K562 (cell line): ENCODE results near the gene PLCL1. TPM values are rescaled to one million over a fixed set of nuclear protein-coding genes. Genes with fewer than 3 reads are reported as not detected.

Experiments
- ATAC-seq: fragments of 200-7000 bp; cut with Tn5 transposase; 3 replicates; pipeline ENCODE4 v1.9.1; 2020; ENCODE audit warnings: moderate library complexity
- BruUV-seq: library from RNA; stranded (reverse); fragments of 400-500 nt; replicated peaks from 2 replicates; lab custom pipeline; 2021; lab: Mats Ljungman, UMichigan
- CTCF ChIA-PET: fragments of 300-600 bp; formaldehyde crosslinking; extraction: SDS; loops from one replicate; lab custom pipeline; 2021; ENCODE audit warnings: low intra/inter-chr PET ratio; lab: Yijun Ruan, JAX
- POLR2A ChIA-PET: fragments of 300-600, 350-650 bp; sonication (Branson Sonifier 250); formaldehyde crosslinking; extraction: SDS; loops from one replicate; lab custom pipeline; 2021; ENCODE audit warnings: antibody characterized with exemption, inconsistent platforms; lab: Yijun Ruan, JAX
- DNase-seq, 4 experiments: peaks; one replicate each; pipeline versions ENCODE4 v3.0.0 to v3.0.0-alpha.2; 2011 to 2018; ENCODE audit warnings: low spot score in 3 of 4, mixed read lengths in 3 of 4; ENCODE audit errors: extremely low read depth in 1 of 4
- FAIRE-seq: peaks from 2 replicates; lab custom pipeline; 2011; peaks lifted over from hg19 to GRCh38; lab: Jason Lieb, UNC
- H2AFZ ChIP-seq: 2 replicates; pipeline ENCODE4 v1.6.0; 2011; ENCODE audit warnings: low read depth, low read length, control low read depth, inconsistent platforms
- H3K27ac ChIP-seq: fragments of 200-600 bp; 3 replicates; pipeline ENCODE4 v1.8.0; 2011; ENCODE audit warnings: low read depth, mild to moderate bottlenecking, control low read depth, inconsistent platforms, low read length, moderate library complexity, mixed read lengths; ENCODE audit errors: extremely low read depth
- H3K27me3 ChIP-seq, 2 experiments: fragments of 300-600 bp in 1 of 2; 2 replicates in 1 of 2; 3 replicates in 1 of 2; pipeline versions ENCODE4 v1.6.0 to v1.8.0; 2011; ENCODE audit warnings: inconsistent platforms in 2 of 2, low read length in 2 of 2, mild to moderate bottlenecking in 1 of 2, mixed read lengths in 1 of 2, moderate library complexity in 1 of 2; ENCODE audit not compliant: control insufficient read depth in 2 of 2, insufficient read depth in 2 of 2
- H3K36me3 ChIP-seq: fragments of 300-600 bp; 3 replicates; pipeline ENCODE4 v1.8.0; 2011; ENCODE audit warnings: mild to moderate bottlenecking, low read length, inconsistent platforms; ENCODE audit not compliant: control insufficient read depth, insufficient read depth
- H3K4me1 ChIP-seq, 2 experiments: fragments of 200-600 bp in 1 of 2; replicated peaks in 1 of 2; 2 replicates in 1 of 2; 3 replicates in 1 of 2; pipeline versions ENCODE4 v1.5.1 to v1.8.0; 2011; ENCODE audit warnings: inconsistent platforms in 2 of 2, low read length in 2 of 2, mild to moderate bottlenecking in 1 of 2, mixed read lengths in 1 of 2, moderate library complexity in 1 of 2; ENCODE audit not compliant: control insufficient read depth in 2 of 2, insufficient read depth in 2 of 2
- H3K4me2 ChIP-seq: 2 replicates; pipeline ENCODE4 v1.6.1; 2011; ENCODE audit warnings: low read length, control low read depth, inconsistent platforms, mixed read lengths; ENCODE audit not compliant: insufficient read depth
- H3K4me3 ChIP-seq: fragments of 200-600 bp; sonication (generic), shearing (Covaris generic); 2 replicates; pipeline ENCODE4 v1.5.1; 2016; ENCODE audit warnings: control low read depth, inconsistent platforms
- H3K79me2 ChIP-seq: fragments of 200-600 bp; 3 replicates; pipeline ENCODE4 v1.8.0; 2011; ENCODE audit warnings: low read length, inconsistent platforms; ENCODE audit not compliant: control insufficient read depth, insufficient read depth
- H3K9ac ChIP-seq, 2 experiments: 2 replicates each; pipeline versions ENCODE4 v1.6.0 to v1.6.1; 2011; ENCODE audit warnings: low read depth in 2 of 2, low read length in 2 of 2, control low read depth in 1 of 2, inconsistent platforms in 1 of 2, mild to moderate bottlenecking in 1 of 2, mixed read lengths in 1 of 2; ENCODE audit not compliant: insufficient read depth in 1 of 2
- H3K9me1 ChIP-seq: one replicate; pipeline ENCODE4 v1.6.0; 2011; ENCODE audit warnings: inconsistent platforms, mild to moderate bottlenecking, low read length, moderate library complexity; ENCODE audit not compliant: control insufficient read depth, insufficient read depth
- H3K9me3 ChIP-seq: replicated peaks from 2 replicates; pipeline ENCODE4 v1.5.1; 2011; ENCODE audit warnings: low read depth, low read length, inconsistent platforms; ENCODE audit not compliant: control insufficient read depth, insufficient read depth
- H4K20me1 ChIP-seq: replicated peaks from 2 replicates; pipeline ENCODE4 v1.6.1; 2011; ENCODE audit warnings: low read length, inconsistent platforms, mixed read lengths; ENCODE audit not compliant: control insufficient read depth, insufficient read depth
- BCL6 ChIP-seq: fragments of 250-450 bp; sonication (Bioruptor Pico); IDR thresholded peaks from 2 replicates; pipeline ENCODE4 v1.4.0; 2020
- CXXC5 ChIP-seq: fragments of 250-450 bp; sonication (Bioruptor Pico); IDR thresholded peaks from 2 replicates; pipeline ENCODE4 v1.8.0; 2022; ENCODE audit warnings: inconsistent platforms, mild to moderate bottlenecking, moderate library complexity
- DMBX1 ChIP-seq: fragments of 250-450 bp; sonication (Bioruptor Pico); IDR thresholded peaks from 2 replicates; pipeline ENCODE4 v1.8.0; 2022; ENCODE audit warnings: inconsistent platforms, mild to moderate bottlenecking, moderate library complexity, borderline replicate concordance
- DPF2 ChIP-seq: fragments of 450-650 bp; IDR thresholded peaks from 2 replicates; pipeline ENCODE4 v1.6.1; 2016
- ESRRB ChIP-seq: fragments of 250-450 bp; sonication (Bioruptor Pico); IDR thresholded peaks from 2 replicates; pipeline ENCODE4 v1.5.0; 2020; ENCODE audit warnings: mild to moderate bottlenecking, moderate library complexity, borderline replicate concordance
- HCFC1 ChIP-seq: IDR thresholded peaks from 2 replicates; pipeline ENCODE4 v1.6.1; 2012; ENCODE audit warnings: low read depth, low read length, improper control_type of control experiment
- KDM2B ChIP-seq: fragments of 250-450 bp; sonication (Bioruptor Pico); IDR thresholded peaks from 2 replicates; pipeline ENCODE4 v1.8.0; 2021; ENCODE audit warnings: mild to moderate bottlenecking, moderate library complexity
- NFYB ChIP-seq: IDR thresholded peaks from 2 replicates; pipeline ENCODE4 v1.6.1; 2011; ENCODE audit warnings: mild to moderate bottlenecking, moderate library complexity; ENCODE audit not compliant: insufficient read length; ENCODE audit errors: extremely low read depth
- PHF20 ChIP-seq: fragments of 450-650 bp; IDR thresholded peaks from 2 replicates; pipeline ENCODE4 v1.6.1; 2018; ENCODE audit not compliant: partially characterized antibody
- RBM22 ChIP-seq: fragments of 200-400 bp; formaldehyde crosslinking; IDR thresholded peaks from 2 replicates; pipeline ENCODE4 v1.6.1; 2018; ENCODE audit warnings: low read length, low read depth; ENCODE audit not compliant: poor library complexity, severe bottlenecking
- RBM25 ChIP-seq: fragments of 200-400 bp; formaldehyde crosslinking; IDR thresholded peaks from 2 replicates; pipeline ENCODE4 v1.6.1; 2018; ENCODE audit warnings: low read length, low read depth, moderate library complexity; ENCODE audit not compliant: severe bottlenecking
- ZKSCAN8 ChIP-seq: fragments of 200-800 bp; sonication (Bioruptor generic); IDR thresholded peaks from 2 replicates; pipeline ENCODE4 v1.6.1; 2016; ENCODE audit warnings: missing genetic modification characterization, missing compliant biosample characterization
- ZNF79 ChIP-seq: fragments of 250-450 bp; sonication (Bioruptor Pico); IDR thresholded peaks from 2 replicates; pipeline ENCODE4 v1.4.0; 2020; ENCODE audit warnings: low read depth, mild to moderate bottlenecking, moderate library complexity
- WGBS: fragments of 100-300 bp; shearing (Covaris generic); methylation state at CpG from one replicate; pipeline ENCODE4 v1.1.6; 2016; ENCODE audit warnings: low coverage, mixed read lengths; ENCODE audit not compliant: insufficient coverage; ENCODE audit errors: missing lambda C conversion rate; 5-methylcytosine and 5-hydroxymethylcytosine counted together
- in situ Hi-C: fragments of 300-500 bp; cut with MboI; formaldehyde crosslinking; loops from 4 replicates; pipeline ENCODE4 v1.15.0; 2018; ENCODE audit warnings: inconsistent platforms, mixed read lengths
- intact Hi-C: fragments of 100-400 bp; cut with micrococcal nuclease; formaldehyde crosslinking; loops from 2 replicates; pipeline ENCODE4 v1.14.2; 2022
- polyA plus RNA-seq, 8 experiments: library from polyadenylated mRNA; depleted of rRNA in 4 of 8; stranded (reverse) in 5 of 8; unstranded in 3 of 8; fragments of >200 nt; fragmentation: Nextera tagmentation in 2 of 8; fragmentation: Illumina TruSeq in 1 of 8; extraction: Ambion mirVana in 2 of 8; extraction: Trizol in 1 of 8; gene quantifications; 2 replicates each; pipeline versions ENCODE4 v1.2.1 to v1.2.3, GENCODE V29; 2011 to 2014; ENCODE audit warnings: inconsistent platforms in 1 of 8, missing spikeins in 1 of 8
- total RNA-seq, 7 experiments: library from RNA; depleted of rRNA in 6 of 7; stranded (reverse); fragments of >200 nt in 6 of 7; fragmentation: Illumina TruSeq in 2 of 7; extraction: Trizol in 2 of 7; gene quantifications; 2 replicates each; pipeline versions ENCODE4 v1.2.1 to v1.2.3, GENCODE V29; 2011 to 2021; ENCODE audit warnings: low replicate concordance in 1 of 7
- TF ChIP-seq, protein P1 (sequence below), 2 experiments: IDR thresholded peaks; 2 replicates each; pipeline ENCODE4 v1.6.1; 2011; ENCODE audit warnings: borderline replicate concordance in 1 of 2, control low read depth in 1 of 2, low read depth in 1 of 2, low read length in 1 of 2, mild to moderate bottlenecking in 1 of 2, mixed read lengths in 1 of 2, moderate library complexity in 1 of 2; ENCODE audit not compliant: insufficient read depth in 1 of 2, insufficient read length in 1 of 2, poor library complexity in 1 of 2, severe bottlenecking in 1 of 2; ENCODE audit errors: extremely low read depth in 1 of 2
- TF ChIP-seq, protein P2 (sequence below): sonication (generic); formaldehyde crosslinking; IDR thresholded peaks from 2 replicates; pipeline ENCODE4 v1.8.0; 2023; ENCODE audit warnings: missing genetic modification reagents, mild to moderate bottlenecking, borderline replicate concordance
- TF ChIP-seq, protein P3 (sequence below): fragments of 450-650 bp; formaldehyde crosslinking; IDR thresholded peaks from 2 replicates; pipeline ENCODE4 v1.4.0; 2020; ENCODE audit warnings: mild to moderate bottlenecking

The PLCL1 gene
- total and polyA plus RNA-seq, 9 of the 15 experiments (the other 6 are each of a cell fraction or from before 2014, with no cell fraction given): 2.0 to 17.7 (median 8.6) TPM

DNA sequence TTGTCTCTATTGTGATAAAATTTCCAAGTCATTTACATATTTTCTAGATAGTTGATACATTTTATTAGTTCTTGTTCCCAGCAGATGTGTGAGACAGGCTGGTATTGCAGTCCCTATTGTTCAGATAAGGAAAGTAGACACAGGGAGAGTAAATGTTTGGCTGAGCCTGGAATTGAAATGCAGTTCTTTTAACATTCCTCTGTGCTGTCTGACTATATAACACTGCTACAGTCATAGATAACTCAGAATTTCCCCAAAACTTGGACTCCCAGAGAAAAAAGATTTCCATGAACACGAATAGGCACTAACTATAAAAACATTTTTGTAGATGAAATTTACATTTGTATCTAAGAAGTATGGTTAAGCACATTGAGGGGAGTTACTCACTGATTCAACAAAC lies 71.4 kb downstream of the PLCL1 start:
- H3K9me1 ChIP-seq: no peaks in the 10 kb centered on the region
- BruUV-seq: no TSS peak
- peaks cover 4 to 25% of the 10 kb centered on the region in 2 experiments for H3K4me1 ChIP-seq
- intact Hi-C loops: no loop called here
- no peaks in the 10 kb centered on the region for H3K27me3 ChIP-seq
- 0% methylated on average over 1 of the region's 1 CpG for WGBS
- ChIA-PET POLR2A (interaction anchor here (0.7 to 1.1 kb wide), 2 partner anchors 18 to 63 kb away, joined by 3 read pairs; no protein-coding TSS in a partner anchor), CTCF (no interaction called here)
- H4K20me1 ChIP-seq: no peaks in the 10 kb centered on the region
- peak; percentile 42; the same call in 2 of the 3 replicates for ATAC-seq
- no peak overlapping the region for H3K4me3 ChIP-seq
- peak overlapping the region; percentile 20; the same call in 1 of the 3 replicates for H3K27ac ChIP-seq
- TF ChIP-seq DPF2 (no peak), DMBX1 (CRISPR knock-in tag) (no peak), RBM22 (no peak), HCFC1 (no peak), RBM25 (no peak), ESRRB (CRISPR knock-in tag) (no peak), KDM2B (CRISPR knock-in tag) (no peak), BCL6 (CRISPR knock-in tag) (no peak), ZKSCAN8 (CRISPR knock-in tag) (no peak), NFYB (no peak), CXXC5 (CRISPR knock-in tag) (no peak), ZNF79 (CRISPR knock-in tag) (no peak), PHF20 (no peak)
- TF ChIP-seq, protein P1, sequence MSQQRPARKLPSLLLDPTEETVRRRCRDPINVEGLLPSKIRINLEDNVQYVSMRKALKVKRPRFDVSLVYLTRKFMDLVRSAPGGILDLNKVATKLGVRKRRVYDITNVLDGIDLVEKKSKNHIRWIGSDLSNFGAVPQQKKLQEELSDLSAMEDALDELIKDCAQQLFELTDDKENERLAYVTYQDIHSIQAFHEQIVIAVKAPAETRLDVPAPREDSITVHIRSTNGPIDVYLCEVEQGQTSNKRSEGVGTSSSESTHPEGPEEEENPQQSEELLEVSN (IDR thresholded peaks at IDR 0.05; ENCODE audit: borderline replicate concordance in 1 of 2, extremely low read depth in 1 of 2, insufficient read depth in 1 of 2, insufficient read length in 1 of 2, low read depth in 1 of 2, low read length in 1 of 2, poor library complexity in 1 of 2, severe bottlenecking in 1 of 2): no peak
- TF ChIP-seq, protein P2, sequence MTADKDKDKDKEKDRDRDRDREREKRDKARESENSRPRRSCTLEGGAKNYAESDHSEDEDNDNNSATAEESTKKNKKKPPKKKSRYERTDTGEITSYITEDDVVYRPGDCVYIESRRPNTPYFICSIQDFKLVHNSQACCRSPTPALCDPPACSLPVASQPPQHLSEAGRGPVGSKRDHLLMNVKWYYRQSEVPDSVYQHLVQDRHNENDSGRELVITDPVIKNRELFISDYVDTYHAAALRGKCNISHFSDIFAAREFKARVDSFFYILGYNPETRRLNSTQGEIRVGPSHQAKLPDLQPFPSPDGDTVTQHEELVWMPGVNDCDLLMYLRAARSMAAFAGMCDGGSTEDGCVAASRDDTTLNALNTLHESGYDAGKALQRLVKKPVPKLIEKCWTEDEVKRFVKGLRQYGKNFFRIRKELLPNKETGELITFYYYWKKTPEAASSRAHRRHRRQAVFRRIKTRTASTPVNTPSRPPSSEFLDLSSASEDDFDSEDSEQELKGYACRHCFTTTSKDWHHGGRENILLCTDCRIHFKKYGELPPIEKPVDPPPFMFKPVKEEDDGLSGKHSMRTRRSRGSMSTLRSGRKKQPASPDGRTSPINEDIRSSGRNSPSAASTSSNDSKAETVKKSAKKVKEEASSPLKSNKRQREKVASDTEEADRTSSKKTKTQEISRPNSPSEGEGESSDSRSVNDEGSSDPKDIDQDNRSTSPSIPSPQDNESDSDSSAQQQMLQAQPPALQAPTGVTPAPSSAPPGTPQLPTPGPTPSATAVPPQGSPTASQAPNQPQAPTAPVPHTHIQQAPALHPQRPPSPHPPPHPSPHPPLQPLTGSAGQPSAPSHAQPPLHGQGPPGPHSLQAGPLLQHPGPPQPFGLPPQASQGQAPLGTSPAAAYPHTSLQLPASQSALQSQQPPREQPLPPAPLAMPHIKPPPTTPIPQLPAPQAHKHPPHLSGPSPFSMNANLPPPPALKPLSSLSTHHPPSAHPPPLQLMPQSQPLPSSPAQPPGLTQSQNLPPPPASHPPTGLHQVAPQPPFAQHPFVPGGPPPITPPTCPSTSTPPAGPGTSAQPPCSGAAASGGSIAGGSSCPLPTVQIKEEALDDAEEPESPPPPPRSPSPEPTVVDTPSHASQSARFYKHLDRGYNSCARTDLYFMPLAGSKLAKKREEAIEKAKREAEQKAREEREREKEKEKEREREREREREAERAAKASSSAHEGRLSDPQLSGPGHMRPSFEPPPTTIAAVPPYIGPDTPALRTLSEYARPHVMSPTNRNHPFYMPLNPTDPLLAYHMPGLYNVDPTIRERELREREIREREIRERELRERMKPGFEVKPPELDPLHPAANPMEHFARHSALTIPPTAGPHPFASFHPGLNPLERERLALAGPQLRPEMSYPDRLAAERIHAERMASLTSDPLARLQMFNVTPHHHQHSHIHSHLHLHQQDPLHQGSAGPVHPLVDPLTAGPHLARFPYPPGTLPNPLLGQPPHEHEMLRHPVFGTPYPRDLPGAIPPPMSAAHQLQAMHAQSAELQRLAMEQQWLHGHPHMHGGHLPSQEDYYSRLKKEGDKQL (CRISPR knock-in tag): no peak
- TF ChIP-seq, protein P3, sequence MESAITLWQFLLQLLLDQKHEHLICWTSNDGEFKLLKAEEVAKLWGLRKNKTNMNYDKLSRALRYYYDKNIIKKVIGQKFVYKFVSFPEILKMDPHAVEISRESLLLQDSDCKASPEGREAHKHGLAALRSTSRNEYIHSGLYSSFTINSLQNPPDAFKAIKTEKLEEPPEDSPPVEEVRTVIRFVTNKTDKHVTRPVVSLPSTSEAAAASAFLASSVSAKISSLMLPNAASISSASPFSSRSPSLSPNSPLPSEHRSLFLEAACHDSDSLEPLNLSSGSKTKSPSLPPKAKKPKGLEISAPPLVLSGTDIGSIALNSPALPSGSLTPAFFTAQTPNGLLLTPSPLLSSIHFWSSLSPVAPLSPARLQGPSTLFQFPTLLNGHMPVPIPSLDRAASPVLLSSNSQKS (CRISPR knock-in tag): no peak
- TF ChIP-seq, all 486 proteins: peak for 0
- H3K36me3 ChIP-seq: peaks cover 2% of the 10 kb centered on the region; the same call in 2 of the 3 replicates
- H3K4me2 ChIP-seq: no peak overlapping the region
- FAIRE-seq (no peak), DNase-seq (no peak)
- no peak overlapping the region for H3K9ac ChIP-seq
- in situ Hi-C loops: no loop called here
- peaks cover 81% of the 10 kb centered on the region for H3K79me2 ChIP-seq
- peak overlapping the region; percentile 69; the same call in 1 of the 2 replicates for H2AFZ ChIP-seq
- peaks cover 2% of the 10 kb centered on the region; the same call in 1 of the 2 replicates for H3K9me3 ChIP-seq
